ENCODE measurements around the gene LDB2.

The LDB2 gene

DNA sequence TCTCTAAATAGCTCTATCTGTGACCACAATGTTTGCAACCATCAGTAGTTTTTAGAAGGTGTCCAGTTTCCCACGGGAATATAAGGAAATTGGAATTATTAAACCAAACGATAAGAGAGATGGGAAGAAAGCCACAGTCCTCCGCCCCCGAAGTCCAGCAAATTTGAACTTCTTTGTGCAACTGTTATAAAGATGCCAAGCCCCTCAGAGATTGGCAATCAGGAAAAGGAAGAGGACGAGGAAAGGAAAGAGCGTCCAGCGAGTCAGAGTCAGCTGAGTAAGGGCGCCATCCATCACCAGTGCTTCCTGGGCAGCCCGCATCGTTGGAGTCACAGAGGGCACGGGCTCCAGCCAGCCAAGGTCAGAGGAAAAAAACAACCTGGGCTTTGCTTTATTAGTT lies 35.7 kb downstream of the LDB2 start:
- no peak for DNase-seq (ENCODE audit: extremely low spot score)
- no peak for TF ChIP-seq SP1 (IDR thresholded peaks at IDR 0.05)
- no peak for TF ChIP-seq ARNT (IDR thresholded peaks at IDR 0.05)
- no peak for TF ChIP-seq SUZ12 (IDR thresholded peaks at IDR 0.05)
- CTCF ChIA-PET: no interaction called here
- POLR2A ChIA-PET: no interaction called here

DNA sequence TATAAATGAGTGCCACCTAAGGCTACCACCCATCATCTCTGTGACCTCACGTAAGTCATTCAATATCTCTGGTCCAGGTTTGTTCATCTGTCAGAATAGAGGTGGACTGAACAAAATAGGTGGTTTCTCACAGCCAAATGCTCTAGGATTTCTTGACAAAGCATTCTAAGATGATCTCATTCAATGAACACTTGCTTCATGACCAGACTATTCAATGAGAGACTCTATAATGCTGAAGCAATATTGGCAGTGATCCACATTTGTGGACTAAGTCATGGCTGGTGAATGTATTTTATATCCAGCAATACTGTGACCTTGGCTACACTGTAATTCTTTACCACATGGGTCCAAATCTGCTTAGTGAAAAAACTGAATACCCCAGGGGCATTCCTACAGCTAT lies 37.9 kb downstream of the LDB2 start:
- ChIA-PET CTCF (no interaction called here), POLR2A (no interaction called here)
- TF ChIP-seq NFRKB (IDR thresholded peaks at IDR 0.05) (no peak), FOXM1 (IDR thresholded peaks at IDR 0.05; ENCODE audit: borderline replicate concordance) (no peak), ZNF384 (IDR thresholded peaks at IDR 0.05) (no peak)
- TF ChIP-seq, protein P1, sequence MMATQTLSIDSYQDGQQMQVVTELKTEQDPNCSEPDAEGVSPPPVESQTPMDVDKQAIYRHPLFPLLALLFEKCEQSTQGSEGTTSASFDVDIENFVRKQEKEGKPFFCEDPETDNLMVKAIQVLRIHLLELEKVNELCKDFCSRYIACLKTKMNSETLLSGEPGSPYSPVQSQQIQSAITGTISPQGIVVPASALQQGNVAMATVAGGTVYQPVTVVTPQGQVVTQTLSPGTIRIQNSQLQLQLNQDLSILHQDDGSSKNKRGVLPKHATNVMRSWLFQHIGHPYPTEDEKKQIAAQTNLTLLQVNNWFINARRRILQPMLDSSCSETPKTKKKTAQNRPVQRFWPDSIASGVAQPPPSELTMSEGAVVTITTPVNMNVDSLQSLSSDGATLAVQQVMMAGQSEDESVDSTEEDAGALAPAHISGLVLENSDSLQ (IDR thresholded peaks at IDR 0.05): no peak
- no peak for DNase-seq (ENCODE audit: extremely low spot score)

DNA sequence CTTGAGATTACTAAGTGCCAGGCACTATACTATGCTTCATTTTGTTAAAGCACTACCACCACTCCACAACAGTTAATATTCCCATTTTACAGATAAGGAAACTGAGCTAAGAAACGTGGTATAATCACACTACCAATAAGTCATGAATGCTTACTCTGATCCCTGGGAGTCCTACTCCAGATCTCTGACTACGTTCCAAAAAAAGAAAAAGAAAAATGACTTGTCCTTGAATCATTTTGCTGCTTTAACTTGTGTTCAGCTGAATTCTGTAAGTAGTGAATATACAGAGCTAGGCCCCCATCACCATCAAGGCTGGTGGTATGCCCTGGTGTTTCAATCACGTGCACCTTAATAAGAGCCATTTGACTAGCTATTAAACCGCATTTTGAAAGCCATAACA lies 39.4 kb downstream of the LDB2 start:
- no peak for TF ChIP-seq SUZ12 (IDR thresholded peaks at IDR 0.05)
- TF ChIP-seq FOXA1 (IDR thresholded peaks at IDR 0.05): no peak
- ChIA-PET POLR2A (no interaction called here), CTCF (no interaction called here)
- DNase-seq (ENCODE audit: extremely low spot score): no peak

DNA sequence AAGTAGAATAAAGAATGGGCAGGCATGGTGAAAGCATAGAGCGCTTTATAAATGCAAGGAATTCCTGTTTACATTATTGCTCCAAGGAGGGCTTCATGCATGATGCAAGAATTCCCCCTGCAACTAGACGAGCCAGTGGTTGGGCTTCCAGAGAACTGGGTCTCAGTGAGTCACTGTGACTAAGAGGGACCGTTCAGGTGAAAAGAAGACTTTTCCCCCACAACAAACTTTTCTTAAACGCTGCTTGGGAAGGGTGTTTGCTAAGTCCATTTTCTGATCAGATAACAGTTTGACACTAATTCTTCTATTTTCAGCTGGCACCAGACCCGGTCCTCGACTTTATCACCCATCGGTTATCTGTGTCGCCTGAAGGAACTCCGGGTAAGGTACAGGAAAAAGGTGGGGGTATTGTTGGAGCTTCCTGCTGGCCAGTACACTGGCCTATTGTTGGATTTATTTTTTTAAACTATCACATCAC lies 40.1 kb downstream of the LDB2 start:
- CTCF ChIA-PET: no interaction called here
- POLR2A ChIA-PET: no interaction called here
- TF ChIP-seq L3MBTL2 (conservative IDR thresholded peaks at IDR 0.05) (no peak), FOXA1 (IDR thresholded peaks at IDR 0.05) (no peak), ZNF384 (IDR thresholded peaks at IDR 0.05) (no peak), HDGF (IDR thresholded peaks at IDR 0.05; ENCODE audit: borderline replicate concordance) (no peak), CTBP1 (IDR thresholded peaks at IDR 0.05; ENCODE audit: borderline replicate concordance) (no peak), NFRKB (IDR thresholded peaks at IDR 0.05) (no peak), FOXK2 (IDR thresholded peaks at IDR 0.05) (no peak), LEF1 (IDR thresholded peaks at IDR 0.05; ENCODE audit: borderline replicate concordance) (no peak), SUZ12 (IDR thresholded peaks at IDR 0.05) (no peak), ELF4 (IDR thresholded peaks at IDR 0.05) (no peak), FOXM1 (IDR thresholded peaks at IDR 0.05; ENCODE audit: borderline replicate concordance) (no peak)
- DNase-seq (ENCODE audit: extremely low spot score): no peak

DNA sequence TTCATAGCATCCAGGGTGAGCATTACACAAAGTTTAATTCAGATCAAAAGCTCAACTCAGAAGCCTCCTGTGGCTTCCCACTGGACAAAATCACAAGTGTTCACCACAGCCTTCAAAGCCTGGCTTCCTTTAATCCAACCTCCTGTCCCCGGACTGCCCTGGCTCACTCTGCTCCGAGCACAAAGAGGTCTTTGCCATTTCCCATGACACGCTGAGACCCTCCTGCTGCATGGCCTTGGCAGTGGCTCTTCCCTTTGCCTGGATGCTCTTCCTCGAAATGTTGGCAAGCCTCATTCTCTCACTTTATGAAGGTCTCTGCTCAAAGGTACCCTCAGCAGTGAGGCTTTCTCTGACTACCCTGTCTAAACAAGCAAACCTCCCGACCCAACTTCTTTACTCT lies 41.0 kb downstream of the LDB2 start:
- no peak for TF ChIP-seq SUZ12 (IDR thresholded peaks at IDR 0.05)
- TF ChIP-seq BHLHE40 (IDR thresholded peaks at IDR 0.05; ENCODE audit: borderline replicate concordance): no peak
- POLR2A ChIA-PET: no interaction called here
- DNase-seq (ENCODE audit: extremely low spot score): no peak
- CTCF ChIA-PET: no interaction called here

DNA sequence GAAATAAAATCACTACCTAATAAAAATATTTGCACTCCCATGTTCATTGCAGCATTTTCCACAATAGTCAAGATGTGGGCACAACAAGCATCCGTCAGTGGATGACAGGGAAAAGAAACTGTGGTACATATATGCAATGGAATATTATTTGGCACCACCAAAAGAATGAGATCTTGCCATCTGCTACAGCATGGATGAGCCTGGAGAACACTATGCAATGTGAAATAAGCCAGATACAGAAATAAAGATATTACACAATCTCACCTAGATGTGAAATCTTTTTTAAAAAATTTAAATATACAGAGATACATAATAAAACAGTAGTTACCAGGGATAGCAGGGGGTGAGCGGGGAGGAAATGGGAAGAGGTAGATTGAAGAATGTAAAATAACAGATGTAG lies 44.8 kb downstream of the LDB2 start:
- CTCF ChIA-PET: no interaction called here
- DNase-seq (ENCODE audit: extremely low spot score): no peak
- TF ChIP-seq, protein P1 (IDR thresholded peaks at IDR 0.05): no peak
- TF ChIP-seq CTBP1 (IDR thresholded peaks at IDR 0.05; ENCODE audit: borderline replicate concordance) (no peak), SP1 (IDR thresholded peaks at IDR 0.05) (no peak), LEF1 (IDR thresholded peaks at IDR 0.05; ENCODE audit: borderline replicate concordance) (no peak), FOXK2 (IDR thresholded peaks at IDR 0.05) (no peak), SUZ12 (IDR thresholded peaks at IDR 0.05) (no peak), TARDBP (IDR thresholded peaks at IDR 0.05) (no peak), ZNF384 (IDR thresholded peaks at IDR 0.05) (no peak), ARNT (IDR thresholded peaks at IDR 0.05) (no peak), BHLHE40 (IDR thresholded peaks at IDR 0.05; ENCODE audit: borderline replicate concordance) (no peak), ELF4 (IDR thresholded peaks at IDR 0.05) (no peak), FOXA1 (IDR thresholded peaks at IDR 0.05) (no peak)
- POLR2A ChIA-PET: no interaction called here

DNA sequence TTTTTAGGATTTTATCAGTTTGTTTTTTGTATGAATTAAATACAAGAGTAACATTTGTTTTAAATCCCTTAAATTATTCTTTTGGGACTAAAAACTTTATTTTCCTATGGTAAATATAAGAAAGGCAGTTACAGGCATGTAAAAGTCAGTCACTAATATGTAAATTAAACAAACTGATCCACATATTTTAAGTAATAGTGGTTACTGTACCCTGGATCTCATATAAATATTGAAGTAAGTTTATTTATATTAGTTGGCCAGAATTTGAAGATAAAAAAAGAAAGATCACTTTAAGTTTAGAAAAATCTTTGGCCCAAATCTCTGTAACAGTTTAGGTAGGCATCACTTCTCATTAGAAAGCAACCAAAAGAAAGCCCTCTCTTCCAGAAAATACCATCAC lies 45.8 kb downstream of the LDB2 start:
- no peak for DNase-seq (ENCODE audit: extremely low spot score)
- ChIA-PET POLR2A (no interaction called here), CTCF (no interaction called here)
- TF ChIP-seq LEF1 (IDR thresholded peaks at IDR 0.05; ENCODE audit: borderline replicate concordance) (no peak), L3MBTL2 (conservative IDR thresholded peaks at IDR 0.05) (no peak), ARNT (IDR thresholded peaks at IDR 0.05) (no peak), BHLHE40 (IDR thresholded peaks at IDR 0.05; ENCODE audit: borderline replicate concordance) (no peak), NFRKB (IDR thresholded peaks at IDR 0.05) (no peak), ELF4 (IDR thresholded peaks at IDR 0.05) (no peak), CTBP1 (IDR thresholded peaks at IDR 0.05; ENCODE audit: borderline replicate concordance) (no peak), ZNF384 (IDR thresholded peaks at IDR 0.05) (no peak)
- TF ChIP-seq, protein P1 (IDR thresholded peaks at IDR 0.05): no peak

DNA sequence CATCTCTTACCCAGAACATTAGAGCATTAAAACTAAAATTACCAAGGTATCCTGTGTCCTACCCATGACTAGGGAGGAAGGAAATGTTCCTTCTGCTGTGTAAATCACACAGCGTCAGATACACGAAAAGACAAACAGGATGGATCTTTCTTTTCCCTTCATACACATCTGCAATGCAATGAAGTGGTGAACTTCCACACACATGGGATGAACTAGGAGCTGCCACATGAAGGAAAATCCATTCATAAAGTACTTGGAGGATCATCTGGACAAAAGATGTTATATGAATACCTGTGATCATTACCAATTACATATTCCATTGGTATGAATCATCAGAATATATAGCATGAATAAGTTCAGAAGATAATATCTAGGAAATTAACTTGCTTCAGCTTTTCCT lies 46.2 kb downstream of the LDB2 start:
- POLR2A ChIA-PET: no interaction called here
- no peak for DNase-seq (ENCODE audit: extremely low spot score)
- CTCF ChIA-PET: no interaction called here
- TF ChIP-seq LEF1 (IDR thresholded peaks at IDR 0.05; ENCODE audit: borderline replicate concordance): no peak
- TF ChIP-seq FOXA1 (IDR thresholded peaks at IDR 0.05): no peak
- no peak for TF ChIP-seq ZNF384 (IDR thresholded peaks at IDR 0.05)
- TF ChIP-seq SUZ12 (IDR thresholded peaks at IDR 0.05): no peak
- TF ChIP-seq CTBP1 (IDR thresholded peaks at IDR 0.05; ENCODE audit: borderline replicate concordance): no peak
- no peak for TF ChIP-seq L3MBTL2 (conservative IDR thresholded peaks at IDR 0.05)
- TF ChIP-seq, protein P1 (IDR thresholded peaks at IDR 0.05): no peak
- no peak for TF ChIP-seq NFRKB (IDR thresholded peaks at IDR 0.05)
- no peak for TF ChIP-seq SP1 (IDR thresholded peaks at IDR 0.05)
- TF ChIP-seq TARDBP (IDR thresholded peaks at IDR 0.05): no peak
